Skeletal muscle satellite cell (primary cell): ENCODE results near the gene SLC25A26.

Experiments
- H3K27me3 ChIP-seq: 2 replicates; pipeline ENCODE4 v1.7.0; 2013; ENCODE audit warnings: low read length; ENCODE audit not compliant: control insufficient read depth, insufficient read depth
- H3K36me3 ChIP-seq: 2 replicates; pipeline ENCODE4 v1.7.0; 2013; ENCODE audit warnings: mild to moderate bottlenecking, control low read depth, low read length; ENCODE audit not compliant: insufficient read depth
- H3K4me1 ChIP-seq: 2 replicates; pipeline ENCODE4 v1.7.0; 2013; ENCODE audit warnings: low read length; ENCODE audit not compliant: control insufficient read depth, insufficient read depth
- H3K4me2 ChIP-seq: 2 replicates; pipeline ENCODE4 v1.7.0; 2013; ENCODE audit warnings: mild to moderate bottlenecking, low read length
- H3K4me3 ChIP-seq: 2 replicates; pipeline ENCODE4 v1.7.0; 2013; ENCODE audit warnings: low read length
- H3K9ac ChIP-seq: 2 replicates; pipeline ENCODE4 v1.7.0; 2013; ENCODE audit warnings: mild to moderate bottlenecking, low read depth, low read length, moderate library complexity
- H3K9me3 ChIP-seq: replicated peaks from 2 replicates; pipeline ENCODE4 v1.7.0; 2013; ENCODE audit warnings: mild to moderate bottlenecking, control low read depth, low read length

SLC25A26 gene

DNA sequence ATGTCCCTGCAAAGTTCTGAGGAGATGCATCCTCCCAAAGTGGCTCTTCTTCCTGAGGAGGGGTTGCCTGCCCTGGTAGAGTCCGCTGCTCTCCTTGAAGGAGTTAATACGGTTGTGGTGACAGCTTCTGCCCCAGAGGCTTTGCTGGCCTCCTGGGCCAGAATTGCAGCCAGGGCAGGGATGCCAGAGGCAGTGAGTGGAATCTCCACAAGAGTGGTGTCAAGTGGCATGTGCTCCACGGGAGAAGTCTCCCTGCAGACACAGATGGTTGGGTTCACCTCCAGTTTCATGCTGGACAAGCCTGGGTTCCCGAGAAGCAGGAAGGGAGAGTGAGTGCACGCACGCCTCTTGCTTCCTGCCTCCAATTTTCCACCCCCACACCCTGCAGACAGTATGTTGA is 105.5 kb downstream of the SLC25A26 start:
- Histone ChIP-seq H3K4me1 (no peaks in the 10 kb centered on the region), H3K4me3 (no peak overlapping the region), H3K9me3 (no peaks in the 10 kb centered on the region)

DNA sequence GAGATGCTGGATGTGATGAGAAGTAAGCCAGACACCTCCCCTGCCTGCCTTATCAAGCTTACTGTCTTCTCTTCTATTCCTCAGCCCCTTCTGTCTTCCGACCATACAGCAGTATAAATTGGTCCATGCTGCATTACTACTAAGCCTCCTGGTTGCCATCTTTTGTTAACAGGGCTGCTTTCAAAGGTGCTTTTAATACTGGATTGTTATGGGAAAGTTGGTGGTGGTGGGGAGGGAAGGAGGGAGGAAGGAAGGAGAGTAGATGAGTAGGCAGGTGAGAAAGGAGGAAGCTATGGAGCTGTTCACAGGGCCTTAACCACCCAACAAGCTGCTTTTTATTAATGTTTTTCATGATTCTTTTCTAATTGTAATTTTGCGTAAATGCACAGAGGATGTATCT is 114.9 kb downstream of the SLC25A26 start:
- Histone ChIP-seq H3K9ac (no peak overlapping the region), H3K4me1 (no peaks in the 10 kb centered on the region), H3K27me3 (no peaks in the 10 kb centered on the region), H3K4me2 (no peak overlapping the region), H3K4me3 (no peak overlapping the region), H3K36me3 (no peaks in the 10 kb centered on the region), H3K9me3 (no peaks in the 10 kb centered on the region)

More for the DNA sequence above, 105.5 kb downstream of the SLC25A26 start:
- H3K4me2 ChIP-seq = no peak overlapping the region
- no peak overlapping the region for H3K9ac ChIP-seq
- no peaks in the 10 kb centered on the region for H3K36me3 ChIP-seq
- H3K27me3 ChIP-seq = no peaks in the 10 kb centered on the region

GRCh38 chr3:66336333-66336766 is 115.5 kb downstream of the SLC25A26 start:
- Histone ChIP-seq H3K9me3 (no peaks in the 10 kb centered on the region), H3K36me3 (no peaks in the 10 kb centered on the region), H3K4me3 (no peak overlapping the region), H3K4me2 (no peak overlapping the region), H3K27me3 (no peaks in the 10 kb centered on the region), H3K4me1 (no peaks in the 10 kb centered on the region), H3K9ac (no peak overlapping the region)

DNA sequence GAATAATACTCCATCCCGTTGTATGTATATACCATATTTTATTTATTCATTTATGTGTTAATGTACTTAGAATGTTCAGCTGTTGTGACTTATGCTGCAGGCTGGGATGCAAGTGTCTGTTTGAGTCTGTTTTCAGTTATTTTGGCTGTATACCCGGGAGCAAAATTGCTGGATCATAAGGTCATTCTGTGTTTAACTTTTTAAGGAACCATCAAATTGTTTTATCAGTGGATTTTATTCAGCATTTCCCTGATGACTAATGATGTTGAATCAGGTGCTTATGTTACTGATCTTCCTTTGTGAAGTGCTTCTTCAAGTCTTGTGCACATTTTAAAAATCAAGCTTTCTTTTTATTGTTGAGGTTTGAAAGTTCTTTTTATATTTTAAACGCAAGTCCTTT is 118.1 kb downstream of the SLC25A26 start:
- Histone ChIP-seq H3K4me3 (no peak overlapping the region), H3K36me3 (no peaks in the 10 kb centered on the region), H3K4me1 (no peaks in the 10 kb centered on the region), H3K9ac (no peak overlapping the region), H3K9me3 (no peaks in the 10 kb centered on the region), H3K27me3 (no peaks in the 10 kb centered on the region), H3K4me2 (no peak overlapping the region)

DNA sequence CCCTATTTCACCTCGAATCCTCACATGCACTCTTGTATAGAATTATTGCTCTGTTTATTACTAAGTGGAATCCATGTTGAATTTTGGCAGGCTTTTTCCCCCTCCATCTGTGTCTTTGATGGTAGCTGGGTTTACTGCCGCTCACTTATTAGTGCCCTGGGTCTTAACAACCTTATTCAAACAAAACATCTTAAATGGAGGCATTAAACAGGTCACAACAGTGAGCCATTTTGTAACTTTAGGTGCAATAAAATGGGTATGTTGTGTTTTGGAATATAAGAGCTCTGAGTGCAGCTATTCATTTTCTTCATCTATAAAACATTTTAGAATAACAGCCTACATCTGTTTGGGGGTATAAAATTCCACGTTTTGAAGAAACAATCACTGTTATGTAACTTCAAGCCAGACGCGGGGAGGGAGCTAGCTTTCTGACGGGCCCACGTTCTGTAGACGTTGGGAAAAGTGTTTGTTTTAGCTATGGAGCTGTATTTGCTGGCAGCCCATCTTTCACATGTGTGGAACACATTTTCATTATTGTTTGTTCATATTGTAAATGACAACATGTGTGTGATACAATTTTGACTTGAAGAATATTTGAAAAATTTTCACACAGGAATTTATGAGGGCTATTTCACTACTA is 122.0 kb downstream of the SLC25A26 start:
- H3K9me3 ChIP-seq = no peaks in the 10 kb centered on the region
- H3K36me3 ChIP-seq = no peaks in the 10 kb centered on the region
- no peaks in the 10 kb centered on the region for H3K27me3 ChIP-seq
- no peak overlapping the region for H3K4me2 ChIP-seq
- H3K4me3 ChIP-seq = no peak overlapping the region
- H3K4me1 ChIP-seq = no peaks in the 10 kb centered on the region
- no peak overlapping the region for H3K9ac ChIP-seq

DNA sequence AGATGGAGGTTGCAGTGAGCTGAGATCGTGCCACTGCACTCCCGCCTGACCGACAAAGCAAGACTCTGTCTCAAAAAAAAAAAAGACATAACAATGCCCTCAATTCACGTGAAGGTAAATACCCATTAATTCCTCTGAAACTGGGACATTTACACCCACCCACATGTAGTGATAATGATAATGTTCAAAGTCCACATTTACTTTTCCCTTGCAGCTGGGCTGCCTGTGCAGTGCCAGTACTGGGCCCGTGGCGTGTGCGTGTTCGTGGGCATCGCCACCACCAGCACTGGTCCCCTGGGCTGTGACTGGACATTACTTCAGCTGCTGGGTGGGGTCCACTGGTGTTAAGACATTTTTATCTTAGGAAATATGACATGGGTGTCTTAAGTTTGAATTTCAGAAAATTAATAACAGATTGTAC is 123.6 kb downstream of the SLC25A26 start:
- no peak overlapping the region for H3K4me3 ChIP-seq
- H3K9me3 ChIP-seq = no peaks in the 10 kb centered on the region
- no peaks in the 10 kb centered on the region for H3K4me1 ChIP-seq
- no peaks in the 10 kb centered on the region for H3K27me3 ChIP-seq
- H3K9ac ChIP-seq = no peak overlapping the region
- no peak overlapping the region for H3K4me2 ChIP-seq
- no peaks in the 10 kb centered on the region for H3K36me3 ChIP-seq

- Histone ChIP-seq H3K4me2 (no peak overlapping the region), H3K9me3 (no peaks in the 10 kb centered on the region), H3K27me3 (no peaks in the 10 kb centered on the region), H3K4me1 (no peaks in the 10 kb centered on the region), H3K36me3 (no peaks in the 10 kb centered on the region), H3K4me3 (no peak overlapping the region), H3K9ac (no peak overlapping the region)
Measured at GRCh38 chr3:66344848-66345578, 124.2 kb downstream of the SLC25A26 start.

DNA sequence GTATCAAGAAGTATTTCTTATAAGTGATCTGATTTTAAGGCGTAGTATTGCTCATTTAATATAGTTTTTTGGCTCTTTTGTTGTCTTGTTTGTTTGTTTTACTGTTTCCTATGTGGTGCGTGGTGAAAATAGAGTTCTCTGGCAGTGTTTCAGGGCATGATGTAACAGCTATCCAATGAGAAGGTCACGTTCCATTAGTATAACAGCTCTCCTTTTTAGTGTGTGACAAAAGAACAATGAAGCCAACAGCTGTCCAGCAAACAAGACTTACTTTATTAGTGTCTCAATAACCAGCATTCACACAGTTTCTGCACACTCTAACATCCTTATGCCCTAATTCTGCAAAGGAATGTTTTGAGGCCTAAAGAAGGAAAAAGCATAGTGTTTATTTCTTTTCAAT is 127.9 kb downstream of the SLC25A26 start:
- H3K4me2 ChIP-seq = no peak overlapping the region
- no peaks in the 10 kb centered on the region for H3K9me3 ChIP-seq
- no peaks in the 10 kb centered on the region for H3K27me3 ChIP-seq
- no peaks in the 10 kb centered on the region for H3K36me3 ChIP-seq
- H3K4me1 ChIP-seq = peaks cover 5% of the 10 kb centered on the region
- no peak overlapping the region for H3K4me3 ChIP-seq
- no peak overlapping the region for H3K9ac ChIP-seq

GRCh38 chr3:66350601-66351000 is 129.8 kb downstream of the SLC25A26 start:
- H3K9me3 ChIP-seq = no peaks in the 10 kb centered on the region

GRCh38 chr3:66353039-66353438 is 132.2 kb downstream of the SLC25A26 start:
- no peaks in the 10 kb centered on the region for H3K27me3 ChIP-seq
- H3K4me1 ChIP-seq = peaks cover 10% of the 10 kb centered on the region
- H3K9ac ChIP-seq = no peak overlapping the region
- no peaks in the 10 kb centered on the region for H3K9me3 ChIP-seq
- no peak overlapping the region for H3K4me3 ChIP-seq
- H3K36me3 ChIP-seq = no peaks in the 10 kb centered on the region
- H3K4me2 ChIP-seq = no peak overlapping the region

More at GRCh38 chr3:66350601-66351000, 129.8 kb downstream of the SLC25A26 start:
- Histone ChIP-seq H3K9ac (no peak overlapping the region), H3K4me3 (no peak overlapping the region), H3K27me3 (no peaks in the 10 kb centered on the region), H3K36me3 (no peaks in the 10 kb centered on the region), H3K4me2 (no peak overlapping the region), H3K4me1 (peaks cover 10% of the 10 kb centered on the region)

DNA sequence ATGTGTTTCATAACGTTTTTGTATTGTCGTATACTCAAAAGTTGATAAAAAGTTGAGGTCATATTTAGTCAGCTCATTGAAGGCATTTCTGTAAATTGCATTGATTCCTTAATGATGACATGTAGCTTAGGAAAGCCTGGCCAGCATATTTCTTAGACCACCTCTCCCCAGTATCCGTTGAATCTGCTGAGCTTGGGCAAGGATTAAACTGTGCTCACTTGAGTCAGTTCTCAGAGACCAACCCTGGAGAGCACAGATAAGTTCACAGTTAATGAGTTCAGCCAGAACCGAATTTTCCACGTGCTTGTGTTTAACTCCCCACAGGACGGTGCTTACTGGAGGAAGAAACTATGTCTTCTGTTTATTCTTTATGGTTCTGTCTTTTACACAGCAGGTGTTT is 132.7 kb downstream of the SLC25A26 start:
- H3K4me2 ChIP-seq = no peak overlapping the region
- no peaks in the 10 kb centered on the region for H3K9me3 ChIP-seq
- H3K4me3 ChIP-seq = no peak overlapping the region
- no peaks in the 10 kb centered on the region for H3K36me3 ChIP-seq
- no peaks in the 10 kb centered on the region for H3K27me3 ChIP-seq
- H3K4me1 ChIP-seq = peaks cover 10% of the 10 kb centered on the region
- H3K9ac ChIP-seq = no peak overlapping the region

- Histone ChIP-seq H3K4me1 (peaks cover 10% of the 10 kb centered on the region), H3K4me3 (no peak overlapping the region), H3K9ac (no peak overlapping the region), H3K9me3 (no peaks in the 10 kb centered on the region), H3K36me3 (no peaks in the 10 kb centered on the region), H3K27me3 (no peaks in the 10 kb centered on the region), H3K4me2 (no peak overlapping the region)
Measured at GRCh38 chr3:66354001-66354400, 133.2 kb downstream of the SLC25A26 start.
